Mesendoderm (in vitro differentiated cells): ENCODE data around the gene GPR27.
A peak's percentile ranks its signal among the peaks of the same experiment; 100 is the strongest.

Experiments used
- DNase-seq: peaks from one replicate; pipeline ENCODE4 v3.0.0; 2013
- H2AK5ac ChIP-seq: 2 replicates; pipeline ENCODE4 v1.6.1; 2013; ENCODE audit warnings: low read length, inconsistent platforms
- H2BK120ac ChIP-seq: 2 replicates; pipeline ENCODE4 v1.6.1; 2013; ENCODE audit warnings: low read depth, mild to moderate bottlenecking, low read length, moderate library complexity, mixed read lengths
- H2BK15ac ChIP-seq: replicated peaks from 2 replicates; pipeline ENCODE4 v1.6.1; 2013; ENCODE audit warnings: low read depth, mild to moderate bottlenecking, moderate library complexity
- H2BK5ac ChIP-seq: 2 replicates; pipeline ENCODE4 v1.6.1; 2013; ENCODE audit warnings: low read length, inconsistent platforms
- H3K18ac ChIP-seq: 2 replicates; pipeline ENCODE4 v1.6.1; 2013; ENCODE audit warnings: mild to moderate bottlenecking, low read length, mixed read lengths
- H3K23ac ChIP-seq: one replicate; pipeline ENCODE4 v1.6.1; 2013; ENCODE audit warnings: low read length
- H3K27ac ChIP-seq: 2 replicates; pipeline ENCODE4 v1.5.1; 2013; ENCODE audit warnings: low read depth, mild to moderate bottlenecking, inconsistent platforms, low read length, moderate library complexity
- H3K27me3 ChIP-seq: 2 replicates; pipeline ENCODE4 v1.6.1; 2013; ENCODE audit warnings: low read length, control low read depth, mild to moderate bottlenecking, inconsistent platforms; ENCODE audit not compliant: insufficient read depth, poor library complexity
- H3K36me3 ChIP-seq: 2 replicates; pipeline ENCODE4 v1.6.1; 2013; ENCODE audit warnings: low read length, inconsistent platforms; ENCODE audit not compliant: control insufficient read depth, insufficient read depth
- H3K4ac ChIP-seq: one replicate; pipeline ENCODE4 v1.6.1; 2013; ENCODE audit warnings: low read depth, mild to moderate bottlenecking, low read length, moderate library complexity
- H3K4me1 ChIP-seq: 2 replicates; pipeline ENCODE4 v1.6.1; 2013; ENCODE audit warnings: low read depth, low read length, inconsistent platforms; ENCODE audit not compliant: control insufficient read depth
- H3K4me2 ChIP-seq: 2 replicates; pipeline ENCODE4 v1.6.1; 2013; ENCODE audit warnings: low read length
- H3K4me3 ChIP-seq: 2 replicates; pipeline ENCODE4 v1.5.1; 2013; ENCODE audit warnings: mild to moderate bottlenecking, low read length
- H3K56ac ChIP-seq: one replicate; pipeline ENCODE4 v1.6.1; 2013; ENCODE audit warnings: low read length
- H3K79me1 ChIP-seq: 2 replicates; pipeline ENCODE4 v1.6.1; 2013; ENCODE audit warnings: low read length, inconsistent platforms
- H3K79me2 ChIP-seq: 2 replicates; pipeline ENCODE4 v1.6.1; 2013; ENCODE audit warnings: mild to moderate bottlenecking, low read length; ENCODE audit not compliant: control insufficient read depth, insufficient read depth
- H3K9ac ChIP-seq: 2 replicates; pipeline ENCODE4 v1.6.1; 2013; ENCODE audit warnings: low read length, inconsistent platforms
- H4K5ac ChIP-seq: one replicate; pipeline ENCODE4 v1.6.1; 2013; ENCODE audit warnings: low read length
- H4K8ac ChIP-seq: one replicate; pipeline ENCODE4 v1.6.1; 2013; ENCODE audit warnings: low read depth, mild to moderate bottlenecking, control low read depth, low read length, moderate library complexity
- WGBS: extraction: QIAGEN DNeasy Blood & Tissue Kit; methylation state at CpG from one replicate; pipeline ENCODE4 v1.1.7; 2013; ENCODE audit warnings: low lambda C conversion rate, missing lambda C conversion rate; ENCODE audit not compliant: insufficient coverage; ENCODE audit errors: extremely low coverage; 5-methylcytosine and 5-hydroxymethylcytosine counted together

The GPR27 gene

DNA sequence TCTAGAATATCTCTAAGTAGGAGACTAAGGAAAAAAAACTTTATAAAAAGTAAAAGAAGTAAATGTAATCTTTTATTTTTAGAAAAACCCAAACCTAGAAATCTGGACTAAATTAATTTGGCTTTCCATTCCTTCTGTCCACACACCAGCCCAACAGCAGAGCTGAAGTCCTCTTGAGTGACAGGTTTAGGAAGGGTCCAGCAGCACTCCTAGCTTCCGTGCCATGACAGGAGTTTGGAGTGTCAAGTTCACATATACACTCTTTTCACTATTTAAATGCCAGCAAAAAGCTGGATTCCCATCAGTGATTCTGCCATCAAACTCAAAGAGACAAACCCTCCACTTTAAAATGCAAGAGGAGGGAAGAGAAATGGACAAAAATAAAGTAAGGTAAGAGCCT lies 18.2 kb downstream of the GPR27 start:
- Histone ChIP-seq H4K8ac (no peak overlapping the region), H3K56ac (no peak overlapping the region), H3K4me2 (no peak overlapping the region), H3K27me3 (no peaks in the 10 kb centered on the region), H3K79me1 (no peaks in the 10 kb centered on the region), H3K4me1 (no peaks in the 10 kb centered on the region), H3K9ac (no peak overlapping the region), H3K36me3 (no peaks in the 10 kb centered on the region), H3K27ac (no peak overlapping the region), H2AK5ac (no peak overlapping the region), H3K23ac (no peak overlapping the region), H3K18ac (no peak overlapping the region), H2BK120ac (no peak overlapping the region), H4K5ac (no peak overlapping the region), H2BK5ac (no peak overlapping the region), H3K4ac (peak overlapping the region; percentile 11), H2BK15ac (no peak overlapping the region), H3K4me3 (no peak overlapping the region), H3K79me2 (no peaks in the 10 kb centered on the region)
- no CpG with 5 or more reads among the region's 1 CpG for WGBS
- DNase-seq = no peak

DNA sequence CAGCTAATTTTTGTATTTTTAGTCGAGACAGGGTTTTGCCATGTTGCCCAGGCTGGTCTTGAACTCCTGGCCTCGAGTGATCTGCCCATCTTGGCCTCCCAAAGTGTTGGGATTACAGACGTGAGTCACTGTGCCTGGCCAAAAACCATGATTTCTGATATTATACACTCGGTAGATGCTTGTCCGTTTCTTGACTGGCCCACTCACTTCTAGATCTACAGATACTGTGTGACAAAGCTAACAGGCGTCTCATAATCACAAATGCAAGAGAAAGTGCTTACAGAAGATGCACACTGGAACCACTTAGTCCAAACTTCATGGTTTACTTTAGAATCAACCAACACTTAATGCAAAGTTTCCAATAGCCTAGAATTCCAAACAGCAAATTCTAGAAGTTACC lies 22.9 kb downstream of the GPR27 start:
- Histone ChIP-seq H3K23ac (no peak overlapping the region), H3K79me1 (no peaks in the 10 kb centered on the region), H3K9ac (no peak overlapping the region), H3K18ac (no peak overlapping the region), H2BK5ac (no peak overlapping the region), H3K36me3 (no peaks in the 10 kb centered on the region), H3K79me2 (no peaks in the 10 kb centered on the region), H3K4me1 (no peaks in the 10 kb centered on the region), H3K56ac (no peak overlapping the region), H3K27ac (no peak overlapping the region), H4K8ac (no peak overlapping the region), H3K4me2 (no peak overlapping the region), H4K5ac (no peak overlapping the region), H3K4me3 (no peak overlapping the region), H2BK120ac (no peak overlapping the region), H2AK5ac (no peak overlapping the region), H3K27me3 (no peaks in the 10 kb centered on the region), H2BK15ac (no peak overlapping the region), H3K4ac (no peak overlapping the region)
- WGBS = no CpG with 5 or more reads among the region's 6 CpGs
- DNase-seq = no peak

DNA sequence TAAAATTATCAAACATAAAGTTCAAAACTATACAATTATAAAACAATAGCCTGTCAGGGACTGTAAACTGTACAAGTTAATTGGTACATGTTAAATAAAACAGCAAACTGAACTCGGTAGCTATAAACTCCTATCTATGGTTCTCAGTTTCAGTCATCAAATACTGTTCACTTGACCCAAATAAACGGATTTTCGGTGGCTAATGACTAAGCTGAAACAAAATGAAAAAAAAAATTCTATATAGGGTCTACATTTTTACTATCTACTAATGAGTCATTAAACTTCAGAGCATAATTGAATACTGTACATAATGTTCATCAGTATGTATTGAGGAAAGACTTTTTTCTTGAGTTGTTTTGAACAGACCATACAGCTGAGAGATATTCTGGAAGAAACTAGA lies 24.7 kb downstream of the GPR27 start:
- no peak overlapping the region for H2BK120ac ChIP-seq
- no peaks in the 10 kb centered on the region for H3K4me1 ChIP-seq
- H2AK5ac ChIP-seq = no peak overlapping the region
- no peak overlapping the region for H4K8ac ChIP-seq
- H3K23ac ChIP-seq = no peak overlapping the region
- no peak overlapping the region for H3K4ac ChIP-seq
- H4K5ac ChIP-seq = no peak overlapping the region
- no peak overlapping the region for H2BK15ac ChIP-seq
- H3K4me3 ChIP-seq = no peak overlapping the region
- H3K56ac ChIP-seq = no peak overlapping the region
- no peak overlapping the region for H2BK5ac ChIP-seq
- no CpG with 5 or more reads among the region's 3 CpGs for WGBS
- no peak overlapping the region for H3K27ac ChIP-seq
- H3K36me3 ChIP-seq = no peaks in the 10 kb centered on the region
- H3K4me2 ChIP-seq = no peak overlapping the region
- H3K18ac ChIP-seq = no peak overlapping the region
- H3K9ac ChIP-seq = no peak overlapping the region
- no peak for DNase-seq
- H3K79me2 ChIP-seq = no peaks in the 10 kb centered on the region
- H3K27me3 ChIP-seq = no peaks in the 10 kb centered on the region
- H3K79me1 ChIP-seq = no peaks in the 10 kb centered on the region

DNA sequence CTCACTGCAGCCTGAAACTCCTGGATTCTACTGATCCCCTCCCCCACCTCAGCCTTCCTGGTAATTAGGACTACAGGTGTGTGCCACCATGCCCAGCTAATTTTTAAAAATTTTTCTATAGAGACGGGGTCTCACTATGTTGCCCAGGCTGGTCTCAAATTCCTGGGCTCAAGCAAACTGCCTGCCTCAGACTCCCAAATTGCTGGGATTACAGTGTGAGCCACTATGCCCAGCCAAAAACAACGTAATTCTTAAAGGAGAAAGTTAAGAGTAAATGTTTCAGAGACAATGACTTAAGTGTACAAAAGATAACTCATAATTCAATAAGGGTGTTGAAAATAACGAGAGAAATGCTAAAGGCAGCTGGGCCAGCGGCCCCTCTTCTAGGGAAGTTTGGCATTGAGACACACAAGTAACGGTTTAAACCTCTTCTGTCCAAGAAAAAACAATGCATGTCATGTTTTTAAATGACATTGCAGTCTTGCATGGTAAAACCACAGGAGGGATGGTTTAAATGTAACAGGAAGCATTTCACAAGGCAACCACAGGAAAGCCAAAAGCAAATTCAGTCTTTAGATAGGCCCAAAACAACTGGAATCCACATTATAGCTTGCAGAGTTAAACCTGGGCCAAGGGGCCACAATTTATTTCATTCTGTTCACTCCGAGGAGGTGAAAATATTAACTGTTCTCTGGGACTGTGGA lies 26.2 kb downstream of the GPR27 start:
- Histone ChIP-seq H3K4ac (no peak overlapping the region), H4K5ac (no peak overlapping the region), H3K36me3 (no peaks in the 10 kb centered on the region), H3K79me2 (no peaks in the 10 kb centered on the region), H3K79me1 (no peaks in the 10 kb centered on the region), H4K8ac (no peak overlapping the region), H3K23ac (no peak overlapping the region), H3K27me3 (peaks cover 9% of the 10 kb centered on the region), H2BK5ac (no peak overlapping the region), H3K18ac (no peak overlapping the region), H3K27ac (no peak overlapping the region), H3K9ac (no peak overlapping the region), H2AK5ac (no peak overlapping the region), H3K4me2 (no peak overlapping the region), H2BK15ac (no peak overlapping the region), H3K56ac (no peak overlapping the region), H3K4me3 (no peak overlapping the region), H2BK120ac (no peak overlapping the region), H3K4me1 (no peaks in the 10 kb centered on the region)
- no CpG with 5 or more reads among the region's 6 CpGs for WGBS
- peak; percentile 38 for DNase-seq

DNA sequence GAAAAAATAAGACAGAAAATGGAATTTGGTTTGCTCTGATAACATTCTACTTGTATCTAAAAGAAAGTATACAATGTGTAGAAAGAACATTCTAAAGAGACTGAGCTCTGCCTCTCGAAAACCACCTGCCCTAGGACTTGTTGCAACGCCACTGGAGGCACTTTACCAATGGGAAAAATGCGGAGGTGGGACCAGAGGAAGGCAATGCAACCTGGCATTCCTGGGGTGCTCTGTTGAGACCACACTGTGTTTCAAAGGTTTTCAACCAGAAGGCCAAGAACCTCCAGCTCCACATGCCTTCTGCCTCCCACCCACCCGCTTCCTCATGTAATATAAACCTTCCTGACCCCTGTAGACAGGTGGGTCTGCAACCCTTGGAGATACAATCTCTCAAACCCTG lies 26.8 kb downstream of the GPR27 start:
- no peaks in the 10 kb centered on the region for H3K36me3 ChIP-seq
- no peak overlapping the region for H3K4ac ChIP-seq
- H4K5ac ChIP-seq = no peak overlapping the region
- H2AK5ac ChIP-seq = no peak overlapping the region
- H3K27me3 ChIP-seq = peaks cover 13% of the 10 kb centered on the region
- no peak overlapping the region for H3K4me2 ChIP-seq
- no peak for DNase-seq
- H3K79me1 ChIP-seq = no peaks in the 10 kb centered on the region
- WGBS = no CpG with 5 or more reads among the region's 4 CpGs
- no peak overlapping the region for H3K23ac ChIP-seq
- H4K8ac ChIP-seq = no peak overlapping the region
- H2BK5ac ChIP-seq = no peak overlapping the region
- H3K9ac ChIP-seq = no peak overlapping the region
- no peaks in the 10 kb centered on the region for H3K4me1 ChIP-seq
- H3K79me2 ChIP-seq = no peaks in the 10 kb centered on the region
- H2BK15ac ChIP-seq = no peak overlapping the region
- H3K56ac ChIP-seq = no peak overlapping the region
- H3K4me3 ChIP-seq = no peak overlapping the region
- H3K18ac ChIP-seq = no peak overlapping the region
- H3K27ac ChIP-seq = no peak overlapping the region
- H2BK120ac ChIP-seq = no peak overlapping the region

DNA sequence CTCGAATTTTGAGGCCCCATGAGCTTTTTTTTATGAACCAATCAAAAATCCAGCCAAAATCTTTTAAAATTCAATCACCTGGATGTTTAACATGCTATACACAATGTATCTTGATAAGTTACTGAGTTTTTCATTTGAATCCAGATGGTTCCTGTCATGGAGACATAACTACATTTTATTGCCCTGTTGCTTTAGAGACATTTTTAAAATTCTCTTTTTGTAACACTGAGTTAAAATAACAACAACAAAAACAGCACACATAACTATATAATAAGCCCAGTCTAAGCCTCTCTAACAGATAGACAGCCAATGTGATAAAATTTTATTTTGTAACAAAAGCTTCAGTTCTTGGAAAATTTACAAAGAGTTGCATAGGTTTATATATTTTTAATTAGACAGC lies 29.5 kb downstream of the GPR27 start:
- H3K9ac ChIP-seq = no peak overlapping the region
- H3K4ac ChIP-seq = no peak overlapping the region
- H2BK5ac ChIP-seq = no peak overlapping the region
- no peaks in the 10 kb centered on the region for H3K79me2 ChIP-seq
- no peak overlapping the region for H3K4me2 ChIP-seq
- no peak overlapping the region for H3K4me3 ChIP-seq
- H3K4me1 ChIP-seq = no peaks in the 10 kb centered on the region
- no peaks in the 10 kb centered on the region for H3K79me1 ChIP-seq
- H4K5ac ChIP-seq = no peak overlapping the region
- H2BK120ac ChIP-seq = no peak overlapping the region
- H3K56ac ChIP-seq = no peak overlapping the region
- H3K27ac ChIP-seq = no peak overlapping the region
- H3K23ac ChIP-seq = no peak overlapping the region
- no CpG with 5 or more reads among the region's 1 CpG for WGBS
- H3K36me3 ChIP-seq = no peaks in the 10 kb centered on the region
- H2BK15ac ChIP-seq = no peak overlapping the region
- DNase-seq = no peak
- H4K8ac ChIP-seq = no peak overlapping the region
- peaks cover 22% of the 10 kb centered on the region for H3K27me3 ChIP-seq
- no peak overlapping the region for H3K18ac ChIP-seq
- H2AK5ac ChIP-seq = no peak overlapping the region
